ENCODE results near the gene FBXL4.

Gene FBXL4

DNA sequence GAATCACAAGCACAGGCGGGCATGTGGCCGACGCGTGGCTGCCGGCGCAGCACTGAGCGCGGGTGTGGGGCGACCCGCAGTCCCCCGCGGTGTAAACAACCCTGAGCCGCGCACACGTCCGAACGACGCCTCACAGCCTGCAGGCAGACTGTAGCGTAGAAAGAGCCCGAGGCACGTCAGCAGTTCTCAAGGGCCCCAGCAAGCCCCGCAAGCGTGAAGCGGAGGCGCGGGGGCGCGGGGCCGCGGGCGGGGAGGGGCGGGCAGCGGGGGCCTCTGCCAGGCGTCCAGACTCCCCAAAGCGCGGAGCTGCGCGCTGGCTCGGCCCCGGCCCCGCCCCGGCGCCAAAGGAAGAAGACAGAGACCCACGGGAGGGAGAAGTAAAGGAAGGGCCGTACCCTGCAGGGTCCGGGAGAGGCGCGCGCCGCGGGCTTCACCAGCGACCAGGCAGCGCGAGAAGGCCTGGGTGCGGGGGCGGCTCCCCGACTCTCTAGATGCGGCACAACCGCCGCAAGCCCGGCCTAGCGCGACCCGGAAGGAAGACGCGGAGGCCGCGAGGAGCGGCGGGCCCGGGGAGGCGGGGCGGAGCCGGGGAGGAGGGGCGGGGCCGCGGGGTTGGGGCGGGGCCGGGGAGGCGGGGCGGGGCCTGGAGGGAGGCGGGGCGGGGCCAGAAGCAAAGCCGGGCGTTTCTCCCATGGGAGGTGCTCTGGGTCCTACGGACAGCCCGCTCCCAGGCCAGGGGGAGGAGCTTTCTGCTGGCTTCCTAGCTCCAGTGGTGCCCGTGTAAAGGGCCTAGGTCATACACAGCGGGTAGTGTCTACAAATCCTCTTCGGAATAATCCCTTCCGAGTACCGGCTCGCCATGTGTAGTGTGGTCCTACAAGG, at the start of gene FBXL4:
Gene FBXL4 (minus strand): TSS at position 536 of the 882 bp plus-strand sequence. CDS start 20,958 bp downstream, outside the sequence.
- Histone ChIP-seq H3K36me3 (ENCODE audit: control insufficient read depth, low read length) (peaks cover 9% of the 10 kb centered on the region), H3F3A (ENCODE audit: control insufficient read depth, insufficient read depth) (peaks cover 13% of the 10 kb centered on the region; the same call in 1 of the 2 replicates), H4K20me1 (ENCODE audit: control insufficient read depth, insufficient read depth, low read depth, low read length) (no peaks in the 10 kb centered on the region), H3K9me2 (replicated peaks; ENCODE audit: control insufficient read depth, low read length) (no peaks in the 10 kb centered on the region), H3K4me3 (ENCODE audit: low read length) (peak within 1 kb of the TSS; percentile 96), H3K9me3 (ENCODE audit: control insufficient read depth, insufficient read depth, low read length) (no peaks in the 10 kb centered on the region), H3K27me3 (ENCODE audit: control insufficient read depth, low read length) (0 out of 2 replicates have a peak, but pooled peaks cover 2% of the 10 kb centered on the region), H3K4me1 (ENCODE audit: control insufficient read depth, low read length) (peaks cover 26% of the 10 kb centered on the region), H3K4me2 (ENCODE audit: low read length) (peak within 1 kb of the TSS; percentile 76), H3K27ac (ENCODE audit: low read depth, low read length) (peak within 1 kb of the TSS; percentile 58), H3K79me2 (ENCODE audit: control insufficient read depth, low read length) (peaks cover 48% of the 10 kb centered on the region)
- TF ChIP-seq EZH2phosphoT487 (IDR thresholded peaks at IDR 0.05; ENCODE audit: borderline replicate concordance, low read length), result no peak
- TF ChIP-seq, protein P1, sequence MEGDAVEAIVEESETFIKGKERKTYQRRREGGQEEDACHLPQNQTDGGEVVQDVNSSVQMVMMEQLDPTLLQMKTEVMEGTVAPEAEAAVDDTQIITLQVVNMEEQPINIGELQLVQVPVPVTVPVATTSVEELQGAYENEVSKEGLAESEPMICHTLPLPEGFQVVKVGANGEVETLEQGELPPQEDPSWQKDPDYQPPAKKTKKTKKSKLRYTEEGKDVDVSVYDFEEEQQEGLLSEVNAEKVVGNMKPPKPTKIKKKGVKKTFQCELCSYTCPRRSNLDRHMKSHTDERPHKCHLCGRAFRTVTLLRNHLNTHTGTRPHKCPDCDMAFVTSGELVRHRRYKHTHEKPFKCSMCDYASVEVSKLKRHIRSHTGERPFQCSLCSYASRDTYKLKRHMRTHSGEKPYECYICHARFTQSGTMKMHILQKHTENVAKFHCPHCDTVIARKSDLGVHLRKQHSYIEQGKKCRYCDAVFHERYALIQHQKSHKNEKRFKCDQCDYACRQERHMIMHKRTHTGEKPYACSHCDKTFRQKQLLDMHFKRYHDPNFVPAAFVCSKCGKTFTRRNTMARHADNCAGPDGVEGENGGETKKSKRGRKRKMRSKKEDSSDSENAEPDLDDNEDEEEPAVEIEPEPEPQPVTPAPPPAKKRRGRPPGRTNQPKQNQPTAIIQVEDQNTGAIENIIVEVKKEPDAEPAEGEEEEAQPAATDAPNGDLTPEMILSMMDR (IDR thresholded peaks at IDR 0.05; ENCODE audit: low read depth, low read length, poor library complexity, severe bottlenecking), result no peak

DNA sequence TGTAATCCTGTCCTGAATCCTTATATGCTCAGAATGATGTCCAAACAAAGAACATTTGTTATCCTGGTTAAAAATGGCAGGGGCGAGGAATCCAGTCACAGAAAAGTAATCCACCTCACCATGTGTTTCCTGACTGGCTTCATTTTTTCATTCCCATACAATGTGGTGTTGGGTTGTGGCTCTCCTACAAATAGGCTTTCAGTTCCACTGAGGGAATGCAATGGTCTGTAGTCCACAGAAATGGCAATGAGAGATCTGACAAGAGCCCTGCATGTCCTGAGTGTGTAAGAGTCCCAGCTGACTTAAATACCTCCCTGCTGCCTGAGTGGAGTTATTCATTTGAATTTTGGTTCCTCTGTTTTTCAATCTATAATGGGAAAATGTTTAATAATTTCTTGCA, 47.4 kb upstream of the FBXL4 start:
- Histone ChIP-seq H3F3A (ENCODE audit: control insufficient read depth, insufficient read depth) (no peaks in the 10 kb centered on the region), H3K4me2 (ENCODE audit: low read length) (no peak overlapping the region), H3K4me3 (ENCODE audit: low read length) (no peak overlapping the region), H3K9me3 (ENCODE audit: control insufficient read depth, insufficient read depth, low read length) (no peaks in the 10 kb centered on the region), H3K4me1 (ENCODE audit: control insufficient read depth, low read length) (no peaks in the 10 kb centered on the region), H3K36me3 (ENCODE audit: control insufficient read depth, low read length) (no peaks in the 10 kb centered on the region), H3K27me3 (ENCODE audit: control insufficient read depth, low read length) (peaks cover 6% of the 10 kb centered on the region), H3K27ac (ENCODE audit: low read depth, low read length) (no peak overlapping the region), H4K20me1 (ENCODE audit: control insufficient read depth, insufficient read depth, low read depth, low read length) (no peaks in the 10 kb centered on the region), H3K79me2 (ENCODE audit: control insufficient read depth, low read length) (no peaks in the 10 kb centered on the region), H3K9me2 (replicated peaks; ENCODE audit: control insufficient read depth, low read length) (no peaks in the 10 kb centered on the region)
- no peak for TF ChIP-seq EZH2phosphoT487 (IDR thresholded peaks at IDR 0.05; ENCODE audit: borderline replicate concordance, low read length)

DNA sequence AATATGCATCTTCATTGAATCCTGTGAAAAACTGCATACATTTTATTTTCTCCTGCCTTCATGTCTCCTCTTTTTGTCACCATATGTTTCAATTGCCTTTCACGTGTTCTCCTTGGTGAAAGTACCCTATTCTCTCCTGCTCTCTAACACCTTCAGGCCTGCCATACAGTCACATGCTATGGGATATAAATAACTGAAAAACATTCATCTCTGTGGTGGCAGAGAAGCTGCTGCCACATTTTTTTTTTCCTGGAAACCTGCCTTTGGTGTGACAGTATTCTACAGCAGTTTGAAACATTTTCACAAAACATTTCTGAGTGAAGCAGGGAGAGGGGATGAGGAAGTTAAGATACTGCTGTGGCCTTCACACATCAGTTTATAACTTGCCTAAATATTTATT, 44.8 kb upstream of the FBXL4 start:
- Histone ChIP-seq H3K27ac (ENCODE audit: low read depth, low read length) (no peak overlapping the region), H3K4me2 (ENCODE audit: low read length) (no peak overlapping the region), H3K9me3 (ENCODE audit: control insufficient read depth, insufficient read depth, low read length) (no peaks in the 10 kb centered on the region), H3K27me3 (ENCODE audit: control insufficient read depth, low read length) (peaks cover 6% of the 10 kb centered on the region), H3K79me2 (ENCODE audit: control insufficient read depth, low read length) (no peaks in the 10 kb centered on the region), H3K9me2 (replicated peaks; ENCODE audit: control insufficient read depth, low read length) (no peaks in the 10 kb centered on the region), H3K4me3 (ENCODE audit: low read length) (no peak overlapping the region), H3K4me1 (ENCODE audit: control insufficient read depth, low read length) (no peaks in the 10 kb centered on the region), H3F3A (ENCODE audit: control insufficient read depth, insufficient read depth) (no peaks in the 10 kb centered on the region), H4K20me1 (ENCODE audit: control insufficient read depth, insufficient read depth, low read depth, low read length) (no peaks in the 10 kb centered on the region), H3K36me3 (ENCODE audit: control insufficient read depth, low read length) (no peaks in the 10 kb centered on the region)
- TF ChIP-seq EZH2phosphoT487 (IDR thresholded peaks at IDR 0.05; ENCODE audit: borderline replicate concordance, low read length), result no peak
- TF ChIP-seq, protein P1 (IDR thresholded peaks at IDR 0.05; ENCODE audit: low read depth, low read length, poor library complexity, severe bottlenecking), result no peak

DNA sequence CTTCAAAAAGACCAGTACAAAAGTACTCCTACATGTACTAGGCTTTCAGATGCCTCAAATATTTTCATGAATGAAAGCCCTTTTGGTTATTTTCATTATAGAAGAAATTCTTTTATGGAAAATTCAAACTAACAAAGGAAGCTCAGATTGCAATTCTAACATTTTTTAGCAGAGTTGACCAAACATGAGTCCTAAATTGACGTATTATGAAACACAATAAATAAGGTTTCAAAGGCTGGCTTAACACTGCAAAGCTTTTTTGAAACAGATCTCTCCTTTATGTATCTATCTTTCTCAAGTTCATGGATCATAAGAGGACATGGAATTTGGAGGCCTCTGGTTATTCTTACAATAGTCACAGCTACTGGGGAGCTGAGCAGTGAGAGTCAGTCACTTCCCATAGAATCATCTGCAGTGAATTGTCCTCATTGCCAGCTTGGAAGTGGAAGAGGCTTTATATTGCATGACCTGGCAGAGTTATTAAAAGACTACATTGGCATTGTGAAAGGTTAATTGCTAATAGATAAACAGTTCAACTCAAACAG, 38.4 kb upstream of the FBXL4 start:
- no peaks in the 10 kb centered on the region for H3K36me3 ChIP-seq (ENCODE audit: control insufficient read depth, low read length)
- H3K79me2 ChIP-seq (ENCODE audit: control insufficient read depth, low read length), result no peaks in the 10 kb centered on the region
- no peaks in the 10 kb centered on the region for H3K4me1 ChIP-seq (ENCODE audit: control insufficient read depth, low read length)
- no peaks in the 10 kb centered on the region for H3K9me3 ChIP-seq (ENCODE audit: control insufficient read depth, insufficient read depth, low read length)
- no peaks in the 10 kb centered on the region for H3F3A ChIP-seq (ENCODE audit: control insufficient read depth, insufficient read depth)
- TF ChIP-seq, protein P1 (IDR thresholded peaks at IDR 0.05; ENCODE audit: low read depth, low read length, poor library complexity, severe bottlenecking), result no peak
- no peak for TF ChIP-seq EZH2phosphoT487 (IDR thresholded peaks at IDR 0.05; ENCODE audit: borderline replicate concordance, low read length)
- H3K4me2 ChIP-seq (ENCODE audit: low read length), result no peak overlapping the region
- H3K27ac ChIP-seq (ENCODE audit: low read depth, low read length), result no peak overlapping the region
- H3K4me3 ChIP-seq (ENCODE audit: low read length), result no peak overlapping the region
- H3K9me2 ChIP-seq (replicated peaks; ENCODE audit: control insufficient read depth, low read length), result no peaks in the 10 kb centered on the region
- H3K27me3 ChIP-seq (ENCODE audit: control insufficient read depth, low read length), result peaks cover 9% of the 10 kb centered on the region
- no peaks in the 10 kb centered on the region for H4K20me1 ChIP-seq (ENCODE audit: control insufficient read depth, insufficient read depth, low read depth, low read length)
